Osteocyte (in vitro differentiated cells): Measurements from ENCODE around the gene IFT88. TPM values are rescaled to one million over a fixed set of nuclear protein-coding genes. Genes with fewer than 3 reads are reported as not detected.

Source experiments
- DNase-seq: peaks from one replicate; pipeline ENCODE4 v3.0.0; 2021; ENCODE audit warnings: mixed read lengths; ENCODE audit not compliant: unreplicated experiment; ENCODE audit errors: extremely low spot score
- H3K27ac Mint-ChIP-seq: one replicate; pipeline ENCODE4 v1.8.0; 2021; ENCODE audit warnings: mild to moderate bottlenecking, mixed read lengths; ENCODE audit not compliant: unreplicated experiment
- H3K27me3 Mint-ChIP-seq: one replicate; pipeline ENCODE4 v1.8.0; 2021; ENCODE audit warnings: mixed read lengths; ENCODE audit not compliant: unreplicated experiment
- H3K36me3 Mint-ChIP-seq: one replicate; pipeline ENCODE4 v1.8.0; 2021; ENCODE audit warnings: mixed read lengths; ENCODE audit not compliant: unreplicated experiment
- H3K4me1 Mint-ChIP-seq: one replicate; pipeline ENCODE4 v1.8.0; 2021; ENCODE audit warnings: mixed read lengths; ENCODE audit not compliant: unreplicated experiment
- H3K4me3 Mint-ChIP-seq: one replicate; pipeline ENCODE4 v1.8.0; 2021; ENCODE audit warnings: mild to moderate bottlenecking, moderate library complexity, mixed read lengths; ENCODE audit not compliant: unreplicated experiment
- H3K9me3 Mint-ChIP-seq: one replicate; pipeline ENCODE4 v1.8.0; 2021; ENCODE audit warnings: mixed read lengths; ENCODE audit not compliant: unreplicated experiment
- CTCF ChIP-seq: fragments of 200-600 bp; sonication (generic); IDR thresholded peaks from 2 replicates; pipeline ENCODE4 v1.5.0; 2021; ENCODE audit warnings: antibody characterized with exemption, mild to moderate bottlenecking, moderate library complexity
- total RNA-seq: library from RNA; stranded (reverse); gene quantifications from 2 replicates; pipeline ENCODE4 v1.2.1, GENCODE V29; 2021

IFT88 gene
- total RNA-seq, 1 donor from 2014 or later = 13.7 TPM

- no peak for DNase-seq
- no peaks in the 10 kb centered on the region for H3K27me3 Mint-ChIP-seq
- no peaks in the 10 kb centered on the region for H3K36me3 Mint-ChIP-seq
- peak overlapping the region; percentile 79 for H3K27ac Mint-ChIP-seq
- H3K4me1 Mint-ChIP-seq = peaks cover 38% of the 10 kb centered on the region
- no peak overlapping the region for H3K4me3 Mint-ChIP-seq
- H3K9me3 Mint-ChIP-seq = no peaks in the 10 kb centered on the region
- TF ChIP-seq CTCF = no peak
Observed at GRCh38 chr13:20708216-20708615, 141.3 kb downstream of the IFT88 start.

GRCh38 chr13:20709369-20709768 is 142.4 kb downstream of the IFT88 start:
- DNase-seq = no peak
- Mint-ChIP-seq H3K27ac (peak overlapping the region; percentile 79), H3K4me1 (peaks cover 49% of the 10 kb centered on the region), H3K27me3 (no peaks in the 10 kb centered on the region), H3K36me3 (no peaks in the 10 kb centered on the region), H3K4me3 (no peak overlapping the region), H3K9me3 (no peaks in the 10 kb centered on the region)
- no peak for TF ChIP-seq CTCF

- no peak for DNase-seq
- no peaks in the 10 kb centered on the region for H3K9me3 Mint-ChIP-seq
- peak overlapping the region; percentile 79 for H3K27ac Mint-ChIP-seq
- TF ChIP-seq CTCF = no peak
- H3K4me3 Mint-ChIP-seq = no peak overlapping the region
- peaks cover 51% of the 10 kb centered on the region for H3K4me1 Mint-ChIP-seq
- H3K36me3 Mint-ChIP-seq = no peaks in the 10 kb centered on the region
- H3K27me3 Mint-ChIP-seq = no peaks in the 10 kb centered on the region
Observed at GRCh38 chr13:20709782-20710181, 142.8 kb downstream of the IFT88 start.

- no peaks in the 10 kb centered on the region for H3K36me3 Mint-ChIP-seq
- DNase-seq = no peak
- peak; percentile 17 for TF ChIP-seq CTCF
- no peaks in the 10 kb centered on the region for H3K9me3 Mint-ChIP-seq
- H3K27me3 Mint-ChIP-seq = no peaks in the 10 kb centered on the region
- H3K4me3 Mint-ChIP-seq = no peak overlapping the region
- H3K4me1 Mint-ChIP-seq = peaks cover 57% of the 10 kb centered on the region
- no peak overlapping the region for H3K27ac Mint-ChIP-seq
Observed at GRCh38 chr13:20711301-20712044, 144.5 kb downstream of the IFT88 start.

GRCh38 chr13:20713014-20713376 is 146.0 kb downstream of the IFT88 start:
- Mint-ChIP-seq H3K9me3 (no peaks in the 10 kb centered on the region), H3K27ac (peak overlapping the region; percentile 81), H3K4me3 (no peak overlapping the region), H3K36me3 (no peaks in the 10 kb centered on the region), H3K27me3 (no peaks in the 10 kb centered on the region), H3K4me1 (peaks cover 58% of the 10 kb centered on the region)
- no peak for DNase-seq
- TF ChIP-seq CTCF = no peak
